Transverse colon (tissue), 4 donors: ENCODE measurements around the gene RB1. TPM values are rescaled to one million over a fixed set of nuclear protein-coding genes. Genes with fewer than 3 reads are reported as not detected.

Experiments used
- DNase-seq: peaks from one replicate; pipeline ENCODE4 v3.0.0-alpha.2; 2019
- H3K27ac ChIP-seq, 4 donors: fragments of 200-600 bp; sonication (generic); 2 replicates each; pipeline ENCODE4 v1.5.1; 2016 to 2018; ENCODE audit warnings: inconsistent platforms in 4 of 4
- H3K27me3 ChIP-seq: fragments of 200-600 bp; sonication (generic); 2 replicates; pipeline ENCODE4 v1.5.1; 2017; ENCODE audit warnings: inconsistent platforms
- H3K36me3 ChIP-seq, 4 donors: fragments of 200-600 bp; sonication (generic); 2 replicates each; pipeline ENCODE4 v1.5.1; 2017 to 2019; ENCODE audit warnings: inconsistent platforms in 4 of 4
- H3K4me1 ChIP-seq, 4 donors: fragments of 200-600 bp; sonication (generic); 2 replicates each; pipeline ENCODE4 v1.5.1; 2017 to 2020; ENCODE audit warnings: inconsistent platforms in 4 of 4
- H3K4me3 ChIP-seq, 4 donors: fragments of 200-600 bp; sonication (generic); 1 replicate in 1 of 4; 2 replicates in 3 of 4; pipeline versions ENCODE4 v1.5.1 to v1.6.1; 2017 to 2019; ENCODE audit warnings: inconsistent platforms in 4 of 4
- H3K9me3 ChIP-seq, 2 donors: fragments of 200-600 bp; sonication (generic); 2 replicates each; pipeline ENCODE4 v1.5.1; 2017 to 2019; ENCODE audit warnings: inconsistent platforms in 2 of 2
- CTCF ChIP-seq, 5 experiments: fragments of 200-600 bp in 3 of 5; fragments of 450-650 bp in 2 of 5; sonication (generic) in 3 of 5; IDR thresholded peaks; 1 replicate in 2 of 5; 2 replicates in 3 of 5; pipeline ENCODE4 v1.5.1; 2016 to 2017; ENCODE audit warnings: antibody characterized with exemption in 5 of 5, inconsistent platforms in 3 of 5, mild to moderate bottlenecking in 2 of 5, moderate library complexity in 1 of 5
- EP300 ChIP-seq: sonication (generic); formaldehyde crosslinking; IDR thresholded peaks from one replicate; pipeline ENCODE4 v1.6.1; 2017; ENCODE audit warnings: antibody characterized with exemption, low read depth
- POLR2A ChIP-seq: fragments of 450-650 bp; IDR thresholded peaks from one replicate; pipeline ENCODE4 v1.6.1; 2016; ENCODE audit warnings: antibody characterized with exemption, mild to moderate bottlenecking, moderate library complexity
- POLR2AphosphoS5 ChIP-seq, 3 donors: sonication (generic); formaldehyde crosslinking; IDR thresholded peaks; one replicate each; pipeline ENCODE4 v1.6.1; 2016; ENCODE audit warnings: antibody characterized with exemption in 3 of 3
- WGBS, 2 donors: methylation state at CpG; one replicate each; pipeline ENCODE4 v1.1.5; 2018; ENCODE audit warnings: low coverage in 1 of 2; 5-methylcytosine and 5-hydroxymethylcytosine counted together
- in situ Hi-C, 4 donors: fragments of 200-750 bp; cut with MboI; loops; one replicate each; pipeline versions ENCODE4 v1.15.0 to v1.15.1; 2017; ENCODE audit warnings: low sequenced_read_pairs in 3 of 4, low pct_ligation_motif_present in 1 of 4, low pct_unique_long_range_greater_than_20kb in 1 of 4
- intact Hi-C: fragments of 100-400 bp; cut with DNase I; formaldehyde crosslinking; loops from one replicate; pipeline ENCODE4 v1.15.1; 2023; ENCODE audit warnings: low total_unique reads
- total RNA-seq, 4 donors: library from RNA; depleted of rRNA; stranded (reverse); fragments of >200 nt; gene quantifications; one replicate each; pipeline ENCODE4 v1.1.0, GENCODE V29; 2016

RB1 gene
- total RNA-seq, result 10 to 100 TPM; 14.6 to 31.0 (median 23.2) TPM

GRCh38 chr13:48303359-48304142, at the start of gene RB1:
Gene RB1 (plus strand): TSS chr13:48303751. CDS start chr13:48303913, 162 bp downstream.
- Histone ChIP-seq H3K27ac (peak within 1 kb of the TSS; percentile 98 to 100 (median 99)), H3K4me3 (peak within 1 kb of the TSS; percentile 85 to 98 (median 90)), H3K36me3 (peaks cover 0 to 4% (median 0%) of the 10 kb centered on the region in 4 donors), H3K9me3 (no peaks in the 10 kb centered on the region), H3K4me1 (peaks cover 6 to 28% (median 16%) of the 10 kb centered on the region in 4 donors), H3K27me3 (no peaks in the 10 kb centered on the region)
- TF ChIP-seq CTCF (IDR thresholded peaks at IDR 0.05), result peak in 1 of 5 experiments; percentile 31
- peak; percentile 25 for TF ChIP-seq EP300
- peak; percentile 96 for TF ChIP-seq POLR2A
- TF ChIP-seq POLR2AphosphoS5 (IDR thresholded peaks at IDR 0.05), result peak; percentile 97 to 99 (median 98)
- in situ Hi-C loops (loop anchor here in 1 of 4 donors (25.0 kb wide), 1 partner anchor 284 kb away; no protein-coding TSS in a partner anchor), intact Hi-C loops (loop anchor here (2.0 kb wide), 1 partner anchor 69 kb away; no protein-coding TSS in a partner anchor)
- DNase-seq, result peak; percentile 94
- WGBS, 2 donors, result 0% methylated on average over 16 to 42 of the region's 96 CpGs

- Histone ChIP-seq H3K9me3 (no peaks in the 10 kb centered on the region), H3K4me3 (no peak overlapping the region), H3K27ac (no peak overlapping the region), H3K27me3 (no peaks in the 10 kb centered on the region), H3K4me1 (peaks cover 0 to 29% (median 10%) of the 10 kb centered on the region in 4 donors), H3K36me3 (peaks cover 0 to 48% (median 23%) of the 10 kb centered on the region in 4 donors)
- no peak for DNase-seq
- intact Hi-C loops (no loop called here), in situ Hi-C loops (no loop called here)
- WGBS, 2 donors, result 20 to 52% methylated on average over 1 to 2 of the region's 2 CpGs
- TF ChIP-seq CTCF (IDR thresholded peaks at IDR 0.05), result no peak
- no peak for TF ChIP-seq POLR2A
- no peak for TF ChIP-seq POLR2AphosphoS5 (IDR thresholded peaks at IDR 0.05)
- no peak for TF ChIP-seq EP300
Measured at GRCh38 chr13:48253849-48254248, 49.7 kb upstream of the RB1 start.

- no peak overlapping the region for H3K4me3 ChIP-seq
- DNase-seq, result no peak
- intact Hi-C loops (no loop called here), in situ Hi-C loops (no loop called here)
- peaks cover 0 to 60% (median 23%) of the 10 kb centered on the region in 4 donors for H3K36me3 ChIP-seq
- TF ChIP-seq POLR2AphosphoS5 (IDR thresholded peaks at IDR 0.05) (no peak), POLR2A (no peak), EP300 (no peak), CTCF (IDR thresholded peaks at IDR 0.05) (no peak)
- H3K27ac ChIP-seq, result no peak overlapping the region
- WGBS, 2 donors, result 97 to 100% methylated on average over 3 to 13 of the region's 13 CpGs
- no peaks in the 10 kb centered on the region for H3K27me3 ChIP-seq
- H3K9me3 ChIP-seq, result no peaks in the 10 kb centered on the region
- H3K4me1 ChIP-seq, result peaks cover 0 to 29% (median 10%) of the 10 kb centered on the region in 4 donors
Measured at GRCh38 chr13:48255090-48255489, 48.5 kb upstream of the RB1 start.

GRCh38 chr13:48255954-48256353, 47.6 kb upstream of the RB1 start:
- Histone ChIP-seq H3K27me3 (no peaks in the 10 kb centered on the region), H3K27ac (no peak overlapping the region), H3K36me3 (peaks cover 0 to 69% (median 27%) of the 10 kb centered on the region in 4 donors), H3K4me3 (no peak overlapping the region), H3K4me1 (peaks cover 0 to 26% (median 8%) of the 10 kb centered on the region in 4 donors), H3K9me3 (no peaks in the 10 kb centered on the region)
- in situ Hi-C loops, result no loop called here
- no peak for TF ChIP-seq POLR2AphosphoS5 (IDR thresholded peaks at IDR 0.05)
- no peak for TF ChIP-seq POLR2A
- 45 to 63% methylated on average over 1 of the region's 1 CpG for WGBS, 2 donors
- no peak for DNase-seq
- intact Hi-C loops, result no loop called here
